ENCODE measurements around the gene OPCML.

Gene OPCML

GRCh38 chr11:132907651-132908413 lies 624.5 kb downstream of the OPCML start:
- Histone ChIP-seq H3K36me3 (ENCODE audit: low read depth) (no peaks in the 10 kb centered on the region), H3K27me3 (ENCODE audit: insufficient read depth, poor library complexity, severe bottlenecking) (no peaks in the 10 kb centered on the region), H3K4me1 (ENCODE audit: insufficient read depth, poor library complexity, severe bottlenecking) (no peaks in the 10 kb centered on the region), H3K9me3 (ENCODE audit: severe bottlenecking) (no peaks in the 10 kb centered on the region), H3K4me3 (ENCODE audit: severe bottlenecking) (no peak overlapping the region), H3K27ac (ENCODE audit: poor library complexity, severe bottlenecking) (no peak overlapping the region)
- no peak for TF ChIP-seq CTCF (IDR thresholded peaks at IDR 0.05; ENCODE audit: poor library complexity, severe bottlenecking)
- no peak for ATAC-seq (ENCODE audit: low read depth)
- no peak for DNase-seq (ENCODE audit: low spot score)

- Histone ChIP-seq H3K27ac (ENCODE audit: poor library complexity, severe bottlenecking) (no peak overlapping the region), H3K9me3 (ENCODE audit: severe bottlenecking) (no peaks in the 10 kb centered on the region), H3K27me3 (ENCODE audit: insufficient read depth, poor library complexity, severe bottlenecking) (no peaks in the 10 kb centered on the region), H3K4me3 (ENCODE audit: severe bottlenecking) (no peak overlapping the region), H3K4me1 (ENCODE audit: insufficient read depth, poor library complexity, severe bottlenecking) (no peaks in the 10 kb centered on the region), H3K36me3 (ENCODE audit: low read depth) (no peaks in the 10 kb centered on the region)
- TF ChIP-seq CTCF (IDR thresholded peaks at IDR 0.05; ENCODE audit: poor library complexity, severe bottlenecking) = no peak
- DNase-seq (ENCODE audit: low spot score) (no peak), ATAC-seq (ENCODE audit: low read depth) (no peak)
Measured at GRCh38 chr11:132904607-132905006, 627.7 kb downstream of the OPCML start.

- no peak overlapping the region for H3K4me3 ChIP-seq (ENCODE audit: severe bottlenecking)
- no peaks in the 10 kb centered on the region for H3K9me3 ChIP-seq (ENCODE audit: severe bottlenecking)
- ATAC-seq (ENCODE audit: low read depth) (no peak), DNase-seq (ENCODE audit: low spot score) (no peak)
- no peaks in the 10 kb centered on the region for H3K4me1 ChIP-seq (ENCODE audit: insufficient read depth, poor library complexity, severe bottlenecking)
- no peaks in the 10 kb centered on the region for H3K36me3 ChIP-seq (ENCODE audit: low read depth)
- TF ChIP-seq CTCF (IDR thresholded peaks at IDR 0.05; ENCODE audit: poor library complexity, severe bottlenecking) = no peak
- H3K27me3 ChIP-seq (ENCODE audit: insufficient read depth, poor library complexity, severe bottlenecking) = no peaks in the 10 kb centered on the region
- no peak overlapping the region for H3K27ac ChIP-seq (ENCODE audit: poor library complexity, severe bottlenecking)
Measured at GRCh38 chr11:132904091-132904490, 628.2 kb downstream of the OPCML start.

- ATAC-seq (ENCODE audit: low read depth) = no peak
- Histone ChIP-seq H3K27ac (ENCODE audit: poor library complexity, severe bottlenecking) (no peak overlapping the region), H3K36me3 (ENCODE audit: low read depth) (no peaks in the 10 kb centered on the region), H3K4me3 (ENCODE audit: severe bottlenecking) (no peak overlapping the region), H3K4me1 (ENCODE audit: insufficient read depth, poor library complexity, severe bottlenecking) (no peaks in the 10 kb centered on the region), H3K27me3 (ENCODE audit: insufficient read depth, poor library complexity, severe bottlenecking) (no peaks in the 10 kb centered on the region), H3K9me3 (ENCODE audit: severe bottlenecking) (no peaks in the 10 kb centered on the region)
- no peak for TF ChIP-seq CTCF (IDR thresholded peaks at IDR 0.05; ENCODE audit: poor library complexity, severe bottlenecking)
- DNase-seq (ENCODE audit: low spot score) = no peak
Measured at GRCh38 chr11:132901638-132902471, 630.4 kb downstream of the OPCML start.
